ENCODE measurements around the gene TM9SF3. TPM values are rescaled to one million over a fixed set of nuclear protein-coding genes. Genes with fewer than 3 reads are reported as not detected.

TM9SF3 gene
- total RNA-seq, 1 experiment from 2014 or later, result 75.2 TPM

- Histone ChIP-seq H3K36me3 (ENCODE audit: low read depth) (no peaks in the 10 kb centered on the region), H3F3A (ENCODE audit: insufficient read depth, low read depth) (no peaks in the 10 kb centered on the region), H3K9me3 (ENCODE audit: insufficient read depth, low read depth) (no peaks in the 10 kb centered on the region), H3K79me2 (ENCODE audit: low read depth) (no peaks in the 10 kb centered on the region), H3K4me3 (no peak overlapping the region), H3K4me1 (replicated peaks; ENCODE audit: insufficient read depth) (no peaks in the 10 kb centered on the region; the same call in 1 of the 2 replicates), H3K9me2 (ENCODE audit: insufficient read depth) (no peaks in the 10 kb centered on the region), H2AFZ (no peak overlapping the region), H4K20me1 (ENCODE audit: insufficient read depth) (no peaks in the 10 kb centered on the region), H3K27ac (no peak overlapping the region), H3K4me2 (no peak overlapping the region), H3K27me3 (ENCODE audit: insufficient read depth, low read depth) (no peaks in the 10 kb centered on the region)
- TF ChIP-seq, protein P1, sequence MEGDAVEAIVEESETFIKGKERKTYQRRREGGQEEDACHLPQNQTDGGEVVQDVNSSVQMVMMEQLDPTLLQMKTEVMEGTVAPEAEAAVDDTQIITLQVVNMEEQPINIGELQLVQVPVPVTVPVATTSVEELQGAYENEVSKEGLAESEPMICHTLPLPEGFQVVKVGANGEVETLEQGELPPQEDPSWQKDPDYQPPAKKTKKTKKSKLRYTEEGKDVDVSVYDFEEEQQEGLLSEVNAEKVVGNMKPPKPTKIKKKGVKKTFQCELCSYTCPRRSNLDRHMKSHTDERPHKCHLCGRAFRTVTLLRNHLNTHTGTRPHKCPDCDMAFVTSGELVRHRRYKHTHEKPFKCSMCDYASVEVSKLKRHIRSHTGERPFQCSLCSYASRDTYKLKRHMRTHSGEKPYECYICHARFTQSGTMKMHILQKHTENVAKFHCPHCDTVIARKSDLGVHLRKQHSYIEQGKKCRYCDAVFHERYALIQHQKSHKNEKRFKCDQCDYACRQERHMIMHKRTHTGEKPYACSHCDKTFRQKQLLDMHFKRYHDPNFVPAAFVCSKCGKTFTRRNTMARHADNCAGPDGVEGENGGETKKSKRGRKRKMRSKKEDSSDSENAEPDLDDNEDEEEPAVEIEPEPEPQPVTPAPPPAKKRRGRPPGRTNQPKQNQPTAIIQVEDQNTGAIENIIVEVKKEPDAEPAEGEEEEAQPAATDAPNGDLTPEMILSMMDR (conservative IDR thresholded peaks at IDR 0.05), result no peak
- TF ChIP-seq EZH2 (IDR thresholded peaks at IDR 0.05; ENCODE audit: low read depth), result no peak
- no TSS peak for BruUV-seq (replicated peaks)
- ChIA-PET POLR2A (ENCODE audit: unreplicated experiment) (no interaction called here), CTCF (no interaction called here)
- DNase-seq, result no peak
- intact Hi-C loops (cut with micrococcal nuclease; ENCODE audit: unreplicated experiment), result no loop called here
Observed at GRCh38 chr10:96613576-96613975, 26.8 kb upstream of the TM9SF3 start.

DNA sequence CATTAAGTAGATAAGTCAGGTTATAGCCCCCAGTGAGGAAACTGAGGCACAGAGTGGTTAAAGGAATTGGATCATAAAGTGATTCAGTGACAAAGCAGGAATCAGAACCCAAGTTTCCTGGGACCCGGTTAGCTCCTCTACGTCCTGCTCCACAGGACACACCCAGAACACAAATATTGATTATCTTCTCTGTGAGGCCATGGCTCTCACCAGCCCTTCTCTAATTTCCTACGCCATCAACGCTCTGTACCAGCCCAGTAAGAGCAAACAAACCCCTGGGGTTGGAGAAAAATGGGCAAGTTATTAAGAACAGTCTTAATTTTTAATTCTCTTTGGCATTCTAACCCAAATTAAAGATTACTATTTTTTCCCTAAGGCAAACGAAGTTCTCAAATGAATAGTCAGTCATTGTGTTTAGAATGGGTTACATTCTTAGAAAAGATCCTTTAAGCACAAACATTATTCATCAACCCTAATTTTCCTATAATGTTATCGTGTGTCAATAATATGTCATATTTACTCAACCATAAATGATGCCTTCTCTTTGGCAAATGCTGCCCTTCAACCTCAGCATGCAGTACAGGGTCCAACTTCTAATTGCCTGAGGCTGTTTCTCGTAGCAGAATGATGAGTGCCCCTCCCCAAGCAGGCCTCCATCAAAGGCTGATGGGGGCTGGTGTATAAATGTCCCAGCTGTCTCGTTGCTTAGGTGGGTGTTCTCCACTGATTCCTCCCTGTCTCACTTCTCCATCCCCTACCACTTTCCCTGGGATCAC lies 25.4 kb upstream of the TM9SF3 start:
- intact Hi-C loops (cut with micrococcal nuclease; ENCODE audit: unreplicated experiment), result no loop called here
- no peak overlapping the region for H3K4me2 ChIP-seq
- no peaks in the 10 kb centered on the region for H4K20me1 ChIP-seq (ENCODE audit: insufficient read depth)
- POLR2A ChIA-PET (ENCODE audit: unreplicated experiment), result no interaction called here
- DNase-seq, result no peak
- CTCF ChIA-PET, result no interaction called here
- TF ChIP-seq, protein P1 (conservative IDR thresholded peaks at IDR 0.05), result no peak
- TF ChIP-seq EZH2 (IDR thresholded peaks at IDR 0.05; ENCODE audit: low read depth), result no peak
- H3K36me3 ChIP-seq (ENCODE audit: low read depth), result no peaks in the 10 kb centered on the region
- no peaks in the 10 kb centered on the region for H3K79me2 ChIP-seq (ENCODE audit: low read depth)
- no peaks in the 10 kb centered on the region for H3K27me3 ChIP-seq (ENCODE audit: insufficient read depth, low read depth)
- no TSS peak for BruUV-seq (replicated peaks)
- no peaks in the 10 kb centered on the region for H3K9me2 ChIP-seq (ENCODE audit: insufficient read depth)
- H3K4me3 ChIP-seq, result no peak overlapping the region
- no peaks in the 10 kb centered on the region for H3K9me3 ChIP-seq (ENCODE audit: insufficient read depth, low read depth)
- H3K27ac ChIP-seq, result no peak overlapping the region
- H3K4me1 ChIP-seq (replicated peaks; ENCODE audit: insufficient read depth), result no peaks in the 10 kb centered on the region; the same call in 1 of the 2 replicates
- H3F3A ChIP-seq (ENCODE audit: insufficient read depth, low read depth), result no peaks in the 10 kb centered on the region
- no peak overlapping the region for H2AFZ ChIP-seq

DNA sequence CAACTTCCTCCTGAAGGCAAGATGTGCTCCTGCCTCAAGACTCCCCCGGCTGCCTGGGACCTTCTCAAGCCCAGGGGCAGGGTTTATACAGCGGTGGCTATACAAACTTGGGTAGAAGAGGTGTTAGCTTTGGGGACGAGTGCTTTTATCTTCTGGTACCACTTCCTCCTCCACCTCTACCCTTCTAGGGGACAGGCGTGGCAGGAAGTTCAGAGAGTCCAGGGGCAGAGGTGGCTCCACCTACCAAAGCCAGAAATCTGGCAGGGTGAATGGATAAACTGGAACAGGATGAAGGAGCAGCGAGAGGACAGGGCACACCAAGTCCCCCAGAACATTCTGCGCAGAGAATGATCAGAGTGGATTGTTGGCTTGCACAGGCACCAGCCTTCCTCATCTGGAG lies 24.0 kb upstream of the TM9SF3 start:
- Histone ChIP-seq H3K27ac (no peak overlapping the region), H3K4me2 (no peak overlapping the region), H3F3A (ENCODE audit: insufficient read depth, low read depth) (no peaks in the 10 kb centered on the region), H3K79me2 (ENCODE audit: low read depth) (no peaks in the 10 kb centered on the region), H3K9me3 (ENCODE audit: insufficient read depth, low read depth) (no peaks in the 10 kb centered on the region), H2AFZ (no peak overlapping the region), H3K36me3 (ENCODE audit: low read depth) (no peaks in the 10 kb centered on the region), H3K4me3 (no peak overlapping the region), H4K20me1 (ENCODE audit: insufficient read depth) (no peaks in the 10 kb centered on the region), H3K27me3 (ENCODE audit: insufficient read depth, low read depth) (no peaks in the 10 kb centered on the region), H3K4me1 (replicated peaks; ENCODE audit: insufficient read depth) (no peaks in the 10 kb centered on the region; the same call in 1 of the 2 replicates), H3K9me2 (ENCODE audit: insufficient read depth) (no peaks in the 10 kb centered on the region)
- ChIA-PET CTCF (no interaction called here), POLR2A (ENCODE audit: unreplicated experiment) (interaction anchor here (0.5 kb wide), 1 partner anchor 723 kb away, joined by 5 read pairs; no protein-coding TSS in a partner anchor)
- DNase-seq, result no peak
- no peak for TF ChIP-seq EZH2 (IDR thresholded peaks at IDR 0.05; ENCODE audit: low read depth)
- TF ChIP-seq, protein P1 (conservative IDR thresholded peaks at IDR 0.05), result no peak
- BruUV-seq (replicated peaks), result no TSS peak
- intact Hi-C loops (cut with micrococcal nuclease; ENCODE audit: unreplicated experiment), result no loop called here
